MG63 (cell line): ENCODE data around the gene STX3. TPM values are rescaled to one million over a fixed set of nuclear protein-coding genes. Genes with fewer than 3 reads are reported as not detected.
"Not testable (repeated sequence)": the region's sequence is repeated elsewhere in the genome, so short reads cannot be mapped to it uniquely, and the experiment has no call there.

Experiments used
- DNase-seq: peaks from one replicate; pipeline ENCODE4 v3.0.0-alpha.2; 2020
- H3K27me3 ChIP-seq: fragments of 250-450 bp; sonication (Bioruptor Pico); 2 replicates; pipeline ENCODE4 v1.5.1; 2020; ENCODE audit warnings: mild to moderate bottlenecking, moderate library complexity
- H3K36me3 ChIP-seq: fragments of 250-450 bp; sonication (Bioruptor Pico); 2 replicates; pipeline ENCODE4 v1.5.1; 2020; ENCODE audit warnings: mild to moderate bottlenecking, moderate library complexity
- H3K4me3 ChIP-seq: fragments of 250-450 bp; sonication (Bioruptor Pico); 2 replicates; pipeline ENCODE4 v1.5.1; 2020; ENCODE audit warnings: mild to moderate bottlenecking, moderate library complexity
- H3K9me3 ChIP-seq: fragments of 250-450 bp; sonication (Bioruptor Pico); 2 replicates; pipeline ENCODE4 v1.5.1; 2020; ENCODE audit warnings: mild to moderate bottlenecking, moderate library complexity
- total RNA-seq: library from RNA; depleted of rRNA; stranded (reverse); fragments of >200 nt; shearing (Covaris generic); gene quantifications from 2 replicates; pipeline ENCODE4 v1.2.3, GENCODE V29; 2014; ENCODE audit warnings: low replicate concordance

STX3 gene
- total RNA-seq, 1 experiment from 2014 or later, result 5.6 TPM

- no peaks in the 10 kb centered on the region for H3K27me3 ChIP-seq
- no peak overlapping the region for H3K4me3 ChIP-seq
- H3K36me3 ChIP-seq, result peaks cover 6% of the 10 kb centered on the region
- DNase-seq, result no peak
- H3K9me3 ChIP-seq, result no peaks in the 10 kb centered on the region
Observed at GRCh38 chr11:59771605-59772004, 16.4 kb downstream of the STX3 start.

GRCh38 chr11:59773083-59773440, 17.9 kb downstream of the STX3 start:
- Histone ChIP-seq H3K4me3 (no peak overlapping the region), H3K27me3 (no peaks in the 10 kb centered on the region), H3K36me3 (peaks cover 9% of the 10 kb centered on the region), H3K9me3 (no peaks in the 10 kb centered on the region)
- DNase-seq, result no peak

- H3K4me3 ChIP-seq, result no peak overlapping the region
- DNase-seq, result no peak
- no peaks in the 10 kb centered on the region for H3K9me3 ChIP-seq
- H3K36me3 ChIP-seq, result peaks cover 9% of the 10 kb centered on the region
- no peaks in the 10 kb centered on the region for H3K27me3 ChIP-seq
Observed at GRCh38 chr11:59776210-59777066, 21.3 kb downstream of the STX3 start.

GRCh38 chr11:59777104-59777503, 21.9 kb downstream of the STX3 start:
- Histone ChIP-seq H3K27me3 (no peaks in the 10 kb centered on the region), H3K9me3 (no peaks in the 10 kb centered on the region), H3K4me3 (no peak overlapping the region), H3K36me3 (peaks cover 9% of the 10 kb centered on the region)
- no peak for DNase-seq

GRCh38 chr11:59778122-59778521, 22.9 kb downstream of the STX3 start:
- H3K9me3 ChIP-seq, result no peaks in the 10 kb centered on the region
- no peak for DNase-seq
- H3K36me3 ChIP-seq, result peaks cover 9% of the 10 kb centered on the region
- no peaks in the 10 kb centered on the region for H3K27me3 ChIP-seq
- H3K4me3 ChIP-seq, result no peak overlapping the region

GRCh38 chr11:59779487-59779886, 24.3 kb downstream of the STX3 start:
- Histone ChIP-seq H3K9me3 (no peaks in the 10 kb centered on the region), H3K27me3 (no peaks in the 10 kb centered on the region)
- no peak for DNase-seq

GRCh38 chr11:59782080-59782479, 26.9 kb downstream of the STX3 start:
- DNase-seq, result no peak
- Histone ChIP-seq H3K36me3 (peaks cover 3% of the 10 kb centered on the region; the same call in 1 of the 2 replicates), H3K27me3 (no peaks in the 10 kb centered on the region)

More at GRCh38 chr11:59779487-59779886, 24.3 kb downstream of the STX3 start:
- Histone ChIP-seq H3K36me3 (peaks cover 9% of the 10 kb centered on the region; the same call in 1 of the 2 replicates), H3K4me3 (no peak overlapping the region)

GRCh38 chr11:59783632-59784090, 28.5 kb downstream of the STX3 start:
- no peaks in the 10 kb centered on the region for H3K36me3 ChIP-seq
- H3K9me3 ChIP-seq, result no peaks in the 10 kb centered on the region
- no peak overlapping the region for H3K4me3 ChIP-seq
- DNase-seq, result no peak
- no peaks in the 10 kb centered on the region for H3K27me3 ChIP-seq

More at GRCh38 chr11:59782080-59782479, 26.9 kb downstream of the STX3 start:
- Histone ChIP-seq H3K4me3 (no peak overlapping the region), H3K9me3 (no peaks in the 10 kb centered on the region)

- not testable (repeated sequence) for DNase-seq, H3K4me3 ChIP-seq, H3K27me3 ChIP-seq, H3K36me3 ChIP-seq, H3K9me3 ChIP-seq
Observed at GRCh38 chr11:59784441-59784840, 29.3 kb downstream of the STX3 start.

- DNase-seq, result no peak
- H3K27me3 ChIP-seq, result no peaks in the 10 kb centered on the region
- H3K4me3 ChIP-seq, result no peak overlapping the region
- H3K36me3 ChIP-seq, result no peaks in the 10 kb centered on the region; the same call in 1 of the 2 replicates
- H3K9me3 ChIP-seq, result no peaks in the 10 kb centered on the region
Observed at GRCh38 chr11:59785818-59786217, 30.6 kb downstream of the STX3 start.

GRCh38 chr11:59787255-59787588, 32.0 kb downstream of the STX3 start:
- DNase-seq, result no peak
- no peaks in the 10 kb centered on the region for H3K9me3 ChIP-seq
- H3K4me3 ChIP-seq, result no peak overlapping the region
- no peaks in the 10 kb centered on the region for H3K27me3 ChIP-seq
- H3K36me3 ChIP-seq, result no peaks in the 10 kb centered on the region; the same call in 1 of the 2 replicates

GRCh38 chr11:59787816-59788215, 32.6 kb downstream of the STX3 start:
- Histone ChIP-seq H3K9me3 (no peaks in the 10 kb centered on the region), H3K4me3 (no peak overlapping the region), H3K27me3 (no peaks in the 10 kb centered on the region), H3K36me3 (no peaks in the 10 kb centered on the region; the same call in 1 of the 2 replicates)
- DNase-seq, result no peak

- Histone ChIP-seq H3K27me3 (no peaks in the 10 kb centered on the region), H3K4me3 (no peak overlapping the region), H3K9me3 (no peaks in the 10 kb centered on the region), H3K36me3 (peaks cover 5% of the 10 kb centered on the region; the same call in 1 of the 2 replicates)
- DNase-seq, result no peak
Observed at GRCh38 chr11:59791639-59792038, 36.5 kb downstream of the STX3 start.

GRCh38 chr11:59792507-59792906, 37.3 kb downstream of the STX3 start:
- Histone ChIP-seq H3K4me3 (no peak overlapping the region), H3K27me3 (no peaks in the 10 kb centered on the region), H3K9me3 (no peaks in the 10 kb centered on the region), H3K36me3 (peaks cover 9% of the 10 kb centered on the region)
- no peak for DNase-seq

- H3K4me3 ChIP-seq, result no peak overlapping the region
- no peak for DNase-seq
- H3K36me3 ChIP-seq, result peaks cover 12% of the 10 kb centered on the region
- H3K27me3 ChIP-seq, result no peaks in the 10 kb centered on the region
- no peaks in the 10 kb centered on the region for H3K9me3 ChIP-seq
Observed at GRCh38 chr11:59794417-59794816, 39.2 kb downstream of the STX3 start.

GRCh38 chr11:59800390-59801025, 45.3 kb downstream of the STX3 start:
- no peak overlapping the region for H3K4me3 ChIP-seq
- H3K36me3 ChIP-seq, result peaks cover 17% of the 10 kb centered on the region
- no peaks in the 10 kb centered on the region for H3K27me3 ChIP-seq
- H3K9me3 ChIP-seq, result no peaks in the 10 kb centered on the region
- DNase-seq, result no peak

GRCh38 chr11:59801160-59801706, 46.1 kb downstream of the STX3 start:
- H3K36me3 ChIP-seq, result peaks cover 24% of the 10 kb centered on the region
- no peak overlapping the region for H3K4me3 ChIP-seq
- H3K9me3 ChIP-seq, result no peaks in the 10 kb centered on the region
- DNase-seq, result no peak
- no peaks in the 10 kb centered on the region for H3K27me3 ChIP-seq
